Sigmoid colon (tissue), 4 donors: Measurements from ENCODE around the gene CEL.

Source experiments
- CTCF ChIP-seq, 4 experiments: fragments of 450-650 bp in 3 of 4; fragments of 200-600 bp in 1 of 4; IDR thresholded peaks; one replicate each; pipeline ENCODE4 v1.5.1; 2016 to 2019; ENCODE audit warnings: antibody characterized with exemption in 4 of 4, mild to moderate bottlenecking in 3 of 4, moderate library complexity in 2 of 4
- EP300 ChIP-seq, 4 donors: sonication (generic); formaldehyde crosslinking; IDR thresholded peaks; one replicate each; pipeline ENCODE4 v1.6.1; 2017; ENCODE audit warnings: antibody characterized with exemption in 4 of 4
- POLR2A ChIP-seq, 2 donors: fragments of 450-650 bp; IDR thresholded peaks; one replicate each; pipeline ENCODE4 v1.6.1; 2016; ENCODE audit warnings: antibody characterized with exemption in 2 of 2, mild to moderate bottlenecking in 2 of 2, moderate library complexity in 2 of 2
- POLR2AphosphoS5 ChIP-seq, 4 donors: sonication (generic); formaldehyde crosslinking; IDR thresholded peaks; one replicate each; pipeline ENCODE4 v1.6.1; 2017; ENCODE audit warnings: antibody characterized with exemption in 4 of 4

GRCh38 chr9:133060417-133060841 is 1.4 kb upstream of the CEL start:
- no peak for TF ChIP-seq CTCF (IDR thresholded peaks at IDR 0.05)
- no peak for TF ChIP-seq POLR2AphosphoS5 (IDR thresholded peaks at IDR 0.05)
- no peak for TF ChIP-seq POLR2A (IDR thresholded peaks at IDR 0.05)
- no peak for TF ChIP-seq EP300 (IDR thresholded peaks at IDR 0.05)
